CD4-positive, alpha-beta T cell treated with Interleukin-17A for 4 hours (primary cell): ENCODE data around the gene SLC47A2.
"Not testable (repeated sequence)": the region's sequence is repeated elsewhere in the genome, so short reads cannot be mapped to it uniquely, and the experiment has no call there.

Source experiments
- DNase-seq: peaks from one replicate; pipeline ENCODE4 v3.0.0-alpha.2; 2020; ENCODE audit warnings: mixed read lengths

SLC47A2 gene

GRCh38 chr17:19706791-19707727, 9.3 kb downstream of the SLC47A2 start:
- DNase-seq = no peak

GRCh38 chr17:19705771-19706770, 10.3 kb downstream of the SLC47A2 start:
- DNase-seq = no peak

GRCh38 chr17:19705201-19705600, 11.2 kb downstream of the SLC47A2 start:
- DNase-seq = no peak

GRCh38 chr17:19703828-19704613, 12.4 kb downstream of the SLC47A2 start:
- no peak for DNase-seq

- no peak for DNase-seq
These were observed 13.1 kb downstream of the SLC47A2 start for GRCh38 chr17:19703106-19703827.

GRCh38 chr17:19702217-19702641, 14.2 kb downstream of the SLC47A2 start:
- no peak for DNase-seq

GRCh38 chr17:19686400-19687090, 29.8 kb downstream of the SLC47A2 start:
- no peak for DNase-seq

- DNase-seq = not testable (repeated sequence)
These were observed 31.3 kb downstream of the SLC47A2 start for GRCh38 chr17:19684909-19685580.

- DNase-seq = no peak
These were observed 33.3 kb downstream of the SLC47A2 start for GRCh38 chr17:19683117-19683516.

GRCh38 chr17:19678581-19679453, 37.6 kb downstream of the SLC47A2 start:
- no peak for DNase-seq

GRCh38 chr17:19677736-19678379, 38.5 kb downstream of the SLC47A2 start:
- DNase-seq = no peak

- no peak for DNase-seq
These were observed 39.5 kb downstream of the SLC47A2 start for GRCh38 chr17:19676896-19677295.

GRCh38 chr17:19673623-19674022, 42.8 kb downstream of the SLC47A2 start:
- DNase-seq = no peak

- DNase-seq = no peak
These were observed 44.2 kb downstream of the SLC47A2 start for GRCh38 chr17:19672009-19672750.

GRCh38 chr17:19671433-19671832, 45.0 kb downstream of the SLC47A2 start:
- no peak for DNase-seq

GRCh38 chr17:19670908-19671307, 45.5 kb downstream of the SLC47A2 start:
- DNase-seq = no peak

GRCh38 chr17:19669680-19670079, 46.7 kb downstream of the SLC47A2 start:
- DNase-seq = not testable (repeated sequence)

- no peak for DNase-seq
These were observed 51.6 kb downstream of the SLC47A2 start for GRCh38 chr17:19664821-19665181.
